GM12872 (cell line): ENCODE measurements around the gene MVP.

ENCODE experiments used
- CTCF ChIP-seq: IDR thresholded peaks from 3 replicates; pipeline ENCODE4 v1.5.1; 2011; ENCODE audit warnings: low read depth, mild to moderate bottlenecking, low read length, moderate library complexity; ENCODE audit not compliant: insufficient read depth

The MVP gene

GRCh38 chr16:29789775-29790182, 30.5 kb upstream of the MVP start:
- TF ChIP-seq CTCF = no peak

GRCh38 chr16:29790183-29790948, 29.9 kb upstream of the MVP start, which contains the start of gene KIF22:
KIF22 (plus strand) TSS chr16:29790751; CDS start chr16:29790760, 9 bp downstream.
- TF ChIP-seq CTCF = peak; percentile 84

GRCh38 chr16:29790949-29791844, 29.1 kb upstream of the MVP start:
- no peak for TF ChIP-seq CTCF

- no peak for TF ChIP-seq CTCF
Measured at GRCh38 chr16:29791845-29792807, 28.1 kb upstream of the MVP start.

GRCh38 chr16:29794231-29794710, 26.0 kb upstream of the MVP start:
- no peak for TF ChIP-seq CTCF

- no peak for TF ChIP-seq CTCF
Measured at GRCh38 chr16:29802416-29802935, 17.8 kb upstream of the MVP start.
